AG04450 (cell line): ENCODE measurements around the gene KLF7. TPM values are rescaled to one million over a fixed set of nuclear protein-coding genes. Genes with fewer than 3 reads are reported as not detected.

ENCODE experiments used
- CTCF ChIA-PET: fragments of 300-600, 350-600 bp; formaldehyde crosslinking; extraction: SDS; loops from one replicate; lab custom pipeline; 2022; ENCODE audit warnings: antibody characterized with exemption, inconsistent platforms; lab: Charles Lee
- POLR2A ChIA-PET: fragments of 350-600 bp; formaldehyde crosslinking; extraction: SDS; loops from one replicate; lab custom pipeline; 2021; ENCODE audit warnings: antibody characterized with exemption, inconsistent platforms; lab: Yijun Ruan, JAX
- DNase-seq: peaks from one replicate; pipeline ENCODE4 v3.0.0-alpha.2; 2011; ENCODE audit warnings: low read depth, low spot score
- H3K27ac ChIP-seq: one replicate; pipeline ENCODE4 v1.5.1; 2012; ENCODE audit warnings: low read depth, low read length, control low read depth
- H3K27me3 ChIP-seq: one replicate; pipeline ENCODE4 v1.6.0; 2012; ENCODE audit warnings: low read length; ENCODE audit not compliant: control insufficient read depth, insufficient read depth
- H3K4me3 ChIP-seq: 2 replicates; pipeline ENCODE4 v1.5.1; 2011; ENCODE audit warnings: mild to moderate bottlenecking, low read depth, low read length, control low read depth
- H3K9me3 ChIP-seq: 2 replicates; pipeline ENCODE4 v1.5.1; 2012; ENCODE audit warnings: low read length; ENCODE audit not compliant: control insufficient read depth, insufficient read depth
- polyA plus RNA-seq: library from polyadenylated mRNA; depleted of rRNA; stranded (reverse); fragments of >200 nt; gene quantifications from 2 replicates; pipeline ENCODE4 v1.2.3, GENCODE V29; 2011
- TF ChIP-seq, protein P1 (sequence below): IDR thresholded peaks from 2 replicates; pipeline ENCODE4 v1.5.1; 2011; ENCODE audit warnings: low read depth, low read length, control low read depth, inconsistent platforms

KLF7 gene
- polyA plus RNA-seq, 1 experiment, result 22.1 TPM

DNA sequence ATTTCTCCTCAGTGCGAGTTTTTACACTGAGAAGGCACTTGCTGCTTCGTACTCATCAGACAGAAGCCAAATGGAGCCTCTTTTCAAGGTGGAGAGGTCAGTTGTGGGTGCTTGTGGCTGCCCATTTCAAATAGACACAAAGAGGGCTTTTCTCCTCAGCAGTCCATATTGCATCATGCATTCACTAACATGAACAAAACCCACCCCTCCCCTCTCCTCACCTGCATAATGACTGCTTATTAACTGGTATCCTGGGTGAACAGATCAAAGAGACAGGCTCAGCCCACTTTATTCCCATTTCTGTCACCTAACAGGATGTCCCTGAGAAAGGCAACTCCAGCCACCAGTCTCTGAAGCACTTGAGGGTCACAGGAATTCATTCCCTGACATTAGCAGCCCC, 28.9 kb downstream of the KLF7 start:
- no peak overlapping the region for H3K4me3 ChIP-seq
- no peaks in the 10 kb centered on the region for H3K27me3 ChIP-seq
- no peak for DNase-seq
- H3K9me3 ChIP-seq, result no peaks in the 10 kb centered on the region
- CTCF ChIA-PET, result no interaction called here
- TF ChIP-seq, protein P1, sequence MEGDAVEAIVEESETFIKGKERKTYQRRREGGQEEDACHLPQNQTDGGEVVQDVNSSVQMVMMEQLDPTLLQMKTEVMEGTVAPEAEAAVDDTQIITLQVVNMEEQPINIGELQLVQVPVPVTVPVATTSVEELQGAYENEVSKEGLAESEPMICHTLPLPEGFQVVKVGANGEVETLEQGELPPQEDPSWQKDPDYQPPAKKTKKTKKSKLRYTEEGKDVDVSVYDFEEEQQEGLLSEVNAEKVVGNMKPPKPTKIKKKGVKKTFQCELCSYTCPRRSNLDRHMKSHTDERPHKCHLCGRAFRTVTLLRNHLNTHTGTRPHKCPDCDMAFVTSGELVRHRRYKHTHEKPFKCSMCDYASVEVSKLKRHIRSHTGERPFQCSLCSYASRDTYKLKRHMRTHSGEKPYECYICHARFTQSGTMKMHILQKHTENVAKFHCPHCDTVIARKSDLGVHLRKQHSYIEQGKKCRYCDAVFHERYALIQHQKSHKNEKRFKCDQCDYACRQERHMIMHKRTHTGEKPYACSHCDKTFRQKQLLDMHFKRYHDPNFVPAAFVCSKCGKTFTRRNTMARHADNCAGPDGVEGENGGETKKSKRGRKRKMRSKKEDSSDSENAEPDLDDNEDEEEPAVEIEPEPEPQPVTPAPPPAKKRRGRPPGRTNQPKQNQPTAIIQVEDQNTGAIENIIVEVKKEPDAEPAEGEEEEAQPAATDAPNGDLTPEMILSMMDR, result no peak
- no peak overlapping the region for H3K27ac ChIP-seq
- POLR2A ChIA-PET, result no interaction called here

DNA sequence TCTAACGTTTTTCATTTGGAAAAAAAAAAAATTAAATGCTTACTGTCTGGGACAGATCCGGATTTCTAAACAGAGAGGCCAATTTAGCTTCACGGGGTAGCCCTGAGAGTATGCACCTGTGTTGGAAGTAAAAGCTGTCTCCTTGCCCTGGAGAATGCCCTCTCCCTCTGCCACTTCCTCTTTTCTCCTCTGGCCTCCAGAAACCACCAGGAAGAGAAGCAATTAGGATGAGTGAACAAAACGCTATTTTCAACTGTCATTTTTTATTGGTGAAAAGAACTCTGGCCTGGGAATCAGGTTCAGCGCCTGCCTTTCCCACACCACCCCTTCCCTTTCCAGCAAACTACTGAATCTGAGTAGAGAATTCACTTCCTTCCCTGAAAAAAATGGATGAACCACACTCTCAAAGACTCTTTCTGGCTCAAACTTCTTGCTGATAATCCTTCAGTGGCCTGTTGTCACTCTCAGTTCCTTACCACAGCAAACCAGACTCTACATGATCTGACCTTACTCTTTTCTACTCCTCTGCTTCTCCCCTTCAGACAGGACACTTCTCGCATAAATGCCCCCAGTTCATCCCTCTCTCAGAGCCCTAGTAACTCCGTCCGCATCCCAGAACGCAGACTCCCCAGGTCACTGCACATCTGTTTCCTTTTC, 29.8 kb downstream of the KLF7 start:
- ChIA-PET CTCF (interaction anchor here (0.5 to 0.6 kb wide), 2 partner anchors 15 to 21 kb away, joined by 3 read pairs; no protein-coding TSS in a partner anchor), POLR2A (no interaction called here)
- H3K27me3 ChIP-seq, result no peaks in the 10 kb centered on the region
- no peaks in the 10 kb centered on the region for H3K9me3 ChIP-seq
- peak overlapping the region; percentile 3 for H3K27ac ChIP-seq
- TF ChIP-seq, protein P1, result no peak
- DNase-seq, result no peak
- no peak overlapping the region for H3K4me3 ChIP-seq

DNA sequence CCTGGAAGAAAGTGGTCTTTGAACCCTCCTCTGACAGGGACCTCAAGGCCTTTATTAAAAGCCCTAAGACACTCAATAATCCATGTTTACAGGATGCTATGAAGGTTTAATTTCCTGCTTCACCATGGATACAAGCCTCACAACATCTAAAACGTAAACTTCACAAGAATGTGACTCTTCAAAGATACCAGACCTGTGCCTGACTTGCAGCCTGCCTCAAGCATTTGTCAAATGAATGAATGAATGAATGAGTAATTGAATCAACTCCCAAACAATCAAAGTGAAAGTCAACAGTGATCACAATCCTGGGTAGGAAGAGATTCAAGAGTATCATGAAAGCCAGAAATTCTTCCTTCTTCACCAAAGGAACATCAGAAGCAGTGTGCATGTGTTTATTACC, 30.4 kb downstream of the KLF7 start:
- Histone ChIP-seq H3K9me3 (no peaks in the 10 kb centered on the region), H3K27ac (no peak overlapping the region), H3K4me3 (no peak overlapping the region), H3K27me3 (no peaks in the 10 kb centered on the region)
- ChIA-PET CTCF (interaction anchor here (0.5 to 1.3 kb wide), 3 partner anchors 12 to 338 kb away, joined by 3 to 4 read pairs (median 3); no protein-coding TSS in a partner anchor), POLR2A (no interaction called here)
- no peak for DNase-seq
- TF ChIP-seq, protein P1, result no peak

DNA sequence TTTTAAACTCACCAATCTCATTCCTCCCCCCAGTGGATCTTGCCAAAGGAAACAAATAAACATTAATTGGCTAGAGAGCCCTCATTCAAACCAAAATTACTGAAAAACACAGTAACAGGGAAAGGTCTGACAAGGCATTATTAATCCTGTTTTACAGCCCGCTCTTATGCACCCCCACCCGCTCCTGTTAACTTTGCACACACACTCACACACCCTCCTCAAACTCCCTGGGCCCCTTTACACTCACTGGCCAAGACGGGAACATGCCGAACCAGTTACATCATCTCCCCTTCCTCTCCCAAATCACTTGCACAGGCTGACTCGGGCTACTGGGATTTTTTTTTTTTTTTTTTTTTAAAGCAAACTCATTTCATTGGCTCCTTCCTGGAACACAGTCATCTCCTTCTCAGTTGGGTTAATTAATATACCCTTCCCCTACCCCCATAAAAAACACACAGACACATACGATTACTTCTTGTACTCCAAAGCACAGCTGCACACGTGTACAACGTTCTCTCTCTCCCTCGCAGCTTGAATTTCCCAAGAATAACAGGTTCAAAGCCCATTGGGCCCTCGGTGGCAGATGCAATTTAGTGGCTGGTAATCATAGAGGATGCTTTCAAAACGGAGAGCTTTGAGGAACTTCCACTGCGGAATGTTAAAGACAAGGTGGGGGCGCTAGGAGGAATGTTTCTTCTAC, 31.8 kb downstream of the KLF7 start:
- Histone ChIP-seq H3K9me3 (no peaks in the 10 kb centered on the region), H3K27ac (peak overlapping the region; percentile 11), H3K27me3 (no peaks in the 10 kb centered on the region), H3K4me3 (no peak overlapping the region)
- CTCF ChIA-PET, result interaction anchor here (1.0 to 1.3 kb wide), 4 partner anchors 10 to 340 kb away, joined by 3 to 4 read pairs (median 3); no protein-coding TSS in a partner anchor
- POLR2A ChIA-PET, result interaction anchor here (0.6 to 1.2 kb wide), 3 partner anchors 32 to 273 kb away, joined by 4 to 9 read pairs (median 5); partner anchors contain the start of gene KLF7
- TF ChIP-seq, protein P1, result no peak
- peak; percentile 67 for DNase-seq

DNA sequence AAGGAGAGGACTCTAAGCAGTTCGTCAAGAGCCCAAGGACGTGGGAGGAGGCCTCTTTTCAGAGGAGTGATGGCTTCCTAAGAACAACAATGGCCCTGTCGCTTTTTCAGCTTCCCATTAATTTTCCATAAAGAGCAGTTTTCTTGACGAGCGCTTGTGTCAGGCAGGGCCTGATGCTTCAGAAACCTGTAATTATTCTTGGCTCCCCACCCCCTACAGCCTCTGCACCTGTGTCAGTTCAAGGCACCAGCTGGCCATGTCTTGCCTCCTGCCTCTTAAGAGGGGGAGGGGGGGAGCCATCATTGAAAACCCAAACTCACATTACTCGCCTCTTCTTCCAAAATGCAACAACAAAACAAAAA, 32.3 kb downstream of the KLF7 start:
- no peaks in the 10 kb centered on the region for H3K27me3 ChIP-seq
- TF ChIP-seq, protein P1, result no peak
- no peaks in the 10 kb centered on the region for H3K9me3 ChIP-seq
- POLR2A ChIA-PET, result interaction anchor here (1.2 kb wide), 1 partner anchor 33 kb away, joined by 4 read pairs; the partner anchor contains the start of gene KLF7
- CTCF ChIA-PET, result no interaction called here
- peak overlapping the region; percentile 11 for H3K27ac ChIP-seq
- no peak for DNase-seq
- H3K4me3 ChIP-seq, result no peak overlapping the region
